OCI-LY1 (cell line): ENCODE data around the gene AMPD2.
A peak's percentile ranks its signal among the peaks of the same experiment; 100 is the strongest.

ENCODE experiments used
- H2AFZ ChIP-seq: fragments of 200-600 bp; sonication (generic), shearing (Covaris generic); 2 replicates; pipeline ENCODE4 v1.6.0; 2014; ENCODE audit warnings: antibody characterized with exemption, mild to moderate bottlenecking, low read length
- H3F3A ChIP-seq: fragments of 200-600 bp; sonication (generic), shearing (Covaris generic); 2 replicates; pipeline ENCODE4 v1.6.0; 2014; ENCODE audit warnings: mild to moderate bottlenecking, antibody characterized with exemption, low read length, moderate library complexity; ENCODE audit not compliant: insufficient read depth
- H3K27ac ChIP-seq: fragments of 200-600 bp; sonication (generic); 2 replicates; pipeline ENCODE4 v1.5.1; 2014; ENCODE audit warnings: low read length, mixed run types, mild to moderate bottlenecking, low read depth; ENCODE audit not compliant: poor library complexity, severe bottlenecking
- H3K27me3 ChIP-seq: fragments of 200-600 bp; sonication (generic); 2 replicates; pipeline ENCODE4 v1.6.0; 2014; ENCODE audit warnings: antibody characterized with exemption, mild to moderate bottlenecking, low read length, moderate library complexity; ENCODE audit not compliant: insufficient read depth
- H3K36me3 ChIP-seq: fragments of 200-600 bp; sonication (generic); 2 replicates; pipeline ENCODE4 v1.6.1; 2014; ENCODE audit warnings: mild to moderate bottlenecking, antibody characterized with exemption, low read length, moderate library complexity, mixed read lengths; ENCODE audit not compliant: insufficient read depth
- H3K4me1 ChIP-seq: fragments of 200-600 bp; sonication (generic); 2 replicates; pipeline ENCODE4 v1.5.1; 2014; ENCODE audit warnings: mild to moderate bottlenecking, low read length, moderate library complexity; ENCODE audit not compliant: insufficient read depth, severe bottlenecking
- H3K4me2 ChIP-seq: fragments of 200-600 bp; sonication (generic), shearing (Covaris generic); 2 replicates; pipeline ENCODE4 v1.6.1; 2014; ENCODE audit warnings: low read length
- H3K4me3 ChIP-seq: fragments of 200-600 bp; sonication (generic); 2 replicates; pipeline ENCODE4 v1.5.1; 2014; ENCODE audit warnings: low read length, low read depth, mild to moderate bottlenecking, mixed read lengths; ENCODE audit not compliant: poor library complexity, severe bottlenecking
- H3K79me2 ChIP-seq: fragments of 200-600 bp; shearing (Covaris generic); 2 replicates; pipeline ENCODE4 v1.6.1; 2016; ENCODE audit warnings: mixed run types, low read length, mixed read lengths; ENCODE audit not compliant: insufficient read depth
- H3K9ac ChIP-seq: fragments of 200-600 bp; sonication (generic), shearing (Covaris generic); 2 replicates; pipeline ENCODE4 v1.6.1; 2014; ENCODE audit warnings: mild to moderate bottlenecking, low read length, mixed read lengths
- H3K9me2 ChIP-seq: fragments of 200-600 bp; sonication (generic), shearing (Covaris generic); 2 replicates; pipeline ENCODE4 v1.6.1; 2014; ENCODE audit warnings: low read depth, mild to moderate bottlenecking, low read length, mixed read lengths
- H3K9me3 ChIP-seq: fragments of 200-600 bp; shearing (Covaris generic); 2 replicates; pipeline ENCODE4 v1.6.1; 2014; ENCODE audit warnings: low read length, mixed read lengths
- H4K20me1 ChIP-seq: fragments of 200-600 bp; sonication (generic), shearing (Covaris generic); 2 replicates; pipeline ENCODE4 v1.6.0; 2016; ENCODE audit warnings: mild to moderate bottlenecking, low read length; ENCODE audit not compliant: insufficient read depth
- EZH2 ChIP-seq: fragments of 200-600 bp; sonication (generic), shearing (Covaris generic); IDR thresholded peaks from 2 replicates; pipeline ENCODE4 v1.8.0; 2017; ENCODE audit warnings: borderline replicate concordance, mixed run types, mild to moderate bottlenecking, antibody characterized with exemption, low read length, moderate library complexity, mixed read lengths
- TF ChIP-seq, protein P1 (sequence below): fragments of 200-600 bp; sonication (generic), shearing (Covaris generic); IDR thresholded peaks from 2 replicates; pipeline ENCODE4 v1.5.1; 2017; ENCODE audit warnings: mild to moderate bottlenecking, antibody characterized with exemption, low read length, moderate library complexity, mixed read lengths

The AMPD2 gene

DNA sequence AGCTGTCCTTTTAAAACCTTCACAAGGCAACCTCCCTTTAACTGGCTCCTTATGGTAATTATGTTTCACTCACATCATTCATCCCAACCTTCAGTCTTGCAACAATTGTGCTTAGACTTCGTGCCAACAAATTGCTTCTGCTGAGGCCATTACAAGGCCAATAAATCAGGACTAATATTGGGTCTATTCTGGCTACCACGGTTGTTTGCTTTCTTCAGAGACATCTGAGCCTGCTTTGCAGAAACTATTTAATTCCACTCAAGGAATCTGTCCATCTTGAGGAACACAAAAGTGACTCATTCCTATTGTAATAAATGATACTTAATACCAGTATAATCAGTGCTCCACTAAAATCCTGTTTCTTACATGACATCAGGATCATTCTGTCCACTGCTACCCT lies 33.7 kb downstream of the AMPD2 start:
- Histone ChIP-seq H3K9me3 (no peaks in the 10 kb centered on the region), H3K4me1 (peaks cover 20% of the 10 kb centered on the region), H3K27me3 (0 out of 2 replicates have a peak, but pooled peaks cover 8% of the 10 kb centered on the region), H3K27ac (no peak overlapping the region), H3K9me2 (no peaks in the 10 kb centered on the region), H3K9ac (no peak overlapping the region), H3F3A (0 out of 2 replicates have a peak, but pooled peaks cover 3% of the 10 kb centered on the region), H4K20me1 (no peaks in the 10 kb centered on the region), H3K4me2 (no peak overlapping the region), H3K4me3 (no peak overlapping the region), H2AFZ (no peak overlapping the region), H3K79me2 (no peaks in the 10 kb centered on the region), H3K36me3 (no peaks in the 10 kb centered on the region)
- TF ChIP-seq, protein P1, sequence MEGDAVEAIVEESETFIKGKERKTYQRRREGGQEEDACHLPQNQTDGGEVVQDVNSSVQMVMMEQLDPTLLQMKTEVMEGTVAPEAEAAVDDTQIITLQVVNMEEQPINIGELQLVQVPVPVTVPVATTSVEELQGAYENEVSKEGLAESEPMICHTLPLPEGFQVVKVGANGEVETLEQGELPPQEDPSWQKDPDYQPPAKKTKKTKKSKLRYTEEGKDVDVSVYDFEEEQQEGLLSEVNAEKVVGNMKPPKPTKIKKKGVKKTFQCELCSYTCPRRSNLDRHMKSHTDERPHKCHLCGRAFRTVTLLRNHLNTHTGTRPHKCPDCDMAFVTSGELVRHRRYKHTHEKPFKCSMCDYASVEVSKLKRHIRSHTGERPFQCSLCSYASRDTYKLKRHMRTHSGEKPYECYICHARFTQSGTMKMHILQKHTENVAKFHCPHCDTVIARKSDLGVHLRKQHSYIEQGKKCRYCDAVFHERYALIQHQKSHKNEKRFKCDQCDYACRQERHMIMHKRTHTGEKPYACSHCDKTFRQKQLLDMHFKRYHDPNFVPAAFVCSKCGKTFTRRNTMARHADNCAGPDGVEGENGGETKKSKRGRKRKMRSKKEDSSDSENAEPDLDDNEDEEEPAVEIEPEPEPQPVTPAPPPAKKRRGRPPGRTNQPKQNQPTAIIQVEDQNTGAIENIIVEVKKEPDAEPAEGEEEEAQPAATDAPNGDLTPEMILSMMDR = no peak
- TF ChIP-seq EZH2 = no peak

DNA sequence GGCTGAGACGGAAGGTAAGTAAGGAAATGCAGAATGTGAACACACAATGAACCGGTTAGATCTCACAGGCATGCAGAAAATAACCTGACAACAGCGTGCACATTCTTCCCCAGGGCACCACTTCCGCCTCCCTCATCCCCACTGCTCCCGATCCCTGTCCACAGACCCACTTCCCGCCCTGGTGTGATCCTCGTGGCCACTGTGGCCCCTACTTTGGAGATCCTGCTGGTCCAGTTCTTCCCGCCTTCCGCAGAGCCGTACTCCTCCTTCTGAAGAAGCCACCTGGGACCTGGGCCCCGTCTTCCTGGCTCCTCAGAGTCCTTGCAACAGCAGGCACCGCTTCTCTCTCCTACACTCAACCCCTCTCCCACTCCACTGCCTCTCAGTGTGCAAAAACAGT lies 34.9 kb downstream of the AMPD2 start:
- Histone ChIP-seq H4K20me1 (no peaks in the 10 kb centered on the region), H3K27me3 (0 out of 2 replicates have a peak, but pooled peaks cover 8% of the 10 kb centered on the region), H2AFZ (no peak overlapping the region), H3K9ac (no peak overlapping the region), H3K4me3 (no peak overlapping the region), H3K4me1 (peaks cover 16% of the 10 kb centered on the region), H3F3A (0 out of 2 replicates have a peak, but pooled peaks cover 3% of the 10 kb centered on the region), H3K27ac (no peak overlapping the region), H3K36me3 (no peaks in the 10 kb centered on the region), H3K9me2 (no peaks in the 10 kb centered on the region), H3K9me3 (no peaks in the 10 kb centered on the region), H3K4me2 (no peak overlapping the region), H3K79me2 (no peaks in the 10 kb centered on the region)
- TF ChIP-seq EZH2 = no peak
- TF ChIP-seq, protein P1 = no peak

DNA sequence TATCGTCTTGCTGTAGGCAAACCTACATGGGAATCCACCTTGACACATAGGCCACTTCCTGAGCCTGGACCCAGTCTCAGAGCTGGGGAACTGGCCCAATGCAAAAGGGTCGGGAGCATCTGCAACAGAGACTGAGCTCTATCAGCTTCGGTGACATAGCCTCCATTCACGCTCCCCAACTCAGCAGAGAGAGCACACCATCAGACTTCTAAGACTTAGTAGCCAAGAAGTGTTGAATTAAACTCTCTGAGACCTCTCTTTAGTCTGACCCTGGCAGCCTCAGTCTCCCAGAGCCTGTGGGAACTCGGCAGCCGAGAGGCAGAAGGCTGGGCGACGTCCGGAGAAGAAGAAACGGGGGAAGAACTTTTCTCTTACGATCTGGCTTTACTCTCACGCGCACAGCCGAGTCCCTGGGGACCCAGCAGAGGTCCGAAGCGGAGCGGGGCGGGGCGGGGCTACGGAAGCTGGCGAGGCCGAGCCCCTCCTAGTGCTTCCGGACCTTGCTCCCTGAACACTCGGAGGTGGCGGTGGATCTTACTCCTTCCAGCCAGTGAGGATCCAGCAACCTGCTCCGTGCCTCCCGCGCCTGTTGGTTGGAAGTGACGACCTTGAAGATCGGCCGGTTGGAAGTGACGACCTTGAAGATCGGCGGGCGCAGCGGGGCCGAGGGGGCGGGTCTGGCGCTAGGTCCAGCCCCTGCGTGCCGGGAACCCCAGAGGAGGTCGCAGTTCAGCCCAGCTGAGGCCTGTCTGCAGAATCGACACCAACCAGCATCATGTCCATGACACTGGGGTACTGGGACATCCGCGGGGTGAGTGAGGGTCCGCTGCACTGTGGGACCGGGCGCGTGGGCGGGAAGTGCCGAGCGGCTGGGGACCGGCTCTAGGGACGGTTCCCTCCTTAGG lies 36.2 kb downstream of the AMPD2 start, which contains the start of gene GSTM4:
Gene GSTM4 (plus strand): TSS at position 485 of the 905 bp plus-strand sequence. CDS start 291 bp downstream, at position 776.
- no peak within 1 kb of the TSS for H3K27ac ChIP-seq
- H3K9me3 ChIP-seq = no peaks in the 10 kb centered on the region
- H3K79me2 ChIP-seq = no peaks in the 10 kb centered on the region
- H3K9me2 ChIP-seq = no peaks in the 10 kb centered on the region
- no peaks in the 10 kb centered on the region for H3F3A ChIP-seq
- H3K4me2 ChIP-seq = peak within 1 kb of the TSS; percentile 77
- 0 out of 2 replicates have a peak within 1 kb of the TSS, but pooled peaks have one; percentile 4 for H2AFZ ChIP-seq
- no peaks in the 10 kb centered on the region for H4K20me1 ChIP-seq
- H3K27me3 ChIP-seq = 0 out of 2 replicates have a peak, but pooled peaks cover 8% of the 10 kb centered on the region
- peak within 1 kb of the TSS; percentile 66 for H3K9ac ChIP-seq
- no peaks in the 10 kb centered on the region for H3K36me3 ChIP-seq
- H3K4me3 ChIP-seq = peak within 1 kb of the TSS; percentile 68
- TF ChIP-seq EZH2 = no peak
- TF ChIP-seq, protein P1 = peak; percentile 9; the same call in 1 of the 2 replicates
- H3K4me1 ChIP-seq = peaks cover 13% of the 10 kb centered on the region
